Stimulated activated CD8-positive, alpha-beta memory T cell treated with anti-CD3 and anti-CD28 coated beads, Interleukin-2, amount 100 ng/mL, for 48 hours (primary cell): ENCODE results near the gene SYT13.

ENCODE experiments used
- DNase-seq, 2 donors: peaks; one replicate each; pipeline ENCODE4 v3.0.0-alpha.2; 2020; ENCODE audit warnings: low read depth in 2 of 2

The SYT13 gene, protein sequence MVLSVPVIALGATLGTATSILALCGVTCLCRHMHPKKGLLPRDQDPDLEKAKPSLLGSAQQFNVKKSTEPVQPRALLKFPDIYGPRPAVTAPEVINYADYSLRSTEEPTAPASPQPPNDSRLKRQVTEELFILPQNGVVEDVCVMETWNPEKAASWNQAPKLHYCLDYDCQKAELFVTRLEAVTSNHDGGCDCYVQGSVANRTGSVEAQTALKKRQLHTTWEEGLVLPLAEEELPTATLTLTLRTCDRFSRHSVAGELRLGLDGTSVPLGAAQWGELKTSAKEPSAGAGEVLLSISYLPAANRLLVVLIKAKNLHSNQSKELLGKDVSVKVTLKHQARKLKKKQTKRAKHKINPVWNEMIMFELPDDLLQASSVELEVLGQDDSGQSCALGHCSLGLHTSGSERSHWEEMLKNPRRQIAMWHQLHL

DNA sequence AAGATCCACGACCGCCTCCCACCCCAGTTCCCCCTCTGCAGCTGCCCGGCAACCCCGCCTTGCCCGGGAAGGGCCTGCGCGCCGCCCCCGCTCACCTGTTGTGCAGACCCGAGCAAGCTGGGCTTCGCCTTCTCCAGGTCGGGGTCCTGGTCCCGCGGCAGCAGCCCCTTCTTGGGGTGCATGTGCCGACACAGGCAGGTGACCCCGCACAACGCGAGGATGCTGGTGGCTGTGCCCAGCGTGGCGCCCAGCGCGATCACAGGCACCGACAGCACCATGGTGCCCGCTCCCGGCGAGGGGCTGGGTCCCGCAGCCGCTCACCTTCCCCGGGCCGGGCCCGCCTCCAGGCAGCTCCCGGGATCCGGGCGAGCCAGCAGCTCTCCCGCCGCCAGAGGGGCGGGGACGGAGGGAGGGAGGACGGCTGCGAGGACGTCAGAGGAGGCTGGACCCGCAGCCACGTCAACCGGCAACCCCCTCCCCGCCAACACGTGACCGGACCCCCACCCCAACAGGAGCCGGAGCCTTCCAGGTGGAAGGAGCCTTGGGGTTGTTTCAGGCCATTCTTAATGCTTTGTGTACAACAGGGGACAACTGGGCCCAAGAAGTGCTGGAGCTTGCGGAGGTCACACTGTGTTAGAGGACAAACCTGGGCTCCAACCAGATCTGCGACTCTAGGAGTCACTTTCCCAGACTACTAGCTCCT lies at the start of gene SYT13:
SYT13 (minus strand) TSS at position 412 of the 703 bp plus-strand sequence; CDS start at position 278, 134 bp downstream.
- no peak for DNase-seq

DNA sequence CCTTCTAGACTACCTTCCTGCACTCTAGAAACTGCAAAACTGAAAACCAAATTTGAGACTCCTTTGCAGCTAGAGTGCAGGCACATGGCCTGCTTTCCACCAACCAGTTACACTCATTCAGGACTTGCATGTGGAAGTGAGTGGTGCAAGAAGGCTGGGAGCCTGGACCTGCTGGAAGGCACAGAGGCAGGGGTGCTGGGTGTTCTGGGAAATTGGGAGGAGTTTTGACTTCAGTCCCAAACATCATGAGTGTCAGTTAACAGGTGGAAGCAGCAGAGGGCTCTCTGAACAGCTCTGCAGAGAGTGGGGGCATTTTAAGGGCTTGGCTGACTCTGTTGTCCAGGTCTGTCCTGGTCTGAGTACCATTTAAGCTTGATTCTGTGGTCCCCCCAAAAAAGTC lies 49.3 kb upstream of the SYT13 start:
- DNase-seq: no peak

DNA sequence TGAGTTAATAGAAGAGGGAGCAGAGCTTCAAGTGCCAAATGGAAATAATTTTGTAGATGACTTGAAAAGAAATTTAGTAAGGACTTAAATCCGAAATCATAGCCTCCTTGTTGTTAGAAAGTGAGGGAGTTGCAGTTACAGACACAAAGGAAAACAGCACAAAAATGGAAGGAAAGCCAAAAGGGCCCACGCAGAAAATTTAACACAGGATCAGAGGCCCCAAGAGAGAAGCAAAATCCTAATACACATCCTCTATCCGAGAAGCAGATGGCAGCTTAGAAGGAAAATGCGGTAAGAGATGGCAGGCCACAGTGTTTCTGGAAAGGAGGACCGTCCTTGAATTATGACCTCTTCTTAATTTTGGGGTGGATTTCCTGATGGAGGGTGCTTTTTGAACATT lies 48.7 kb upstream of the SYT13 start:
- no peak for DNase-seq

DNA sequence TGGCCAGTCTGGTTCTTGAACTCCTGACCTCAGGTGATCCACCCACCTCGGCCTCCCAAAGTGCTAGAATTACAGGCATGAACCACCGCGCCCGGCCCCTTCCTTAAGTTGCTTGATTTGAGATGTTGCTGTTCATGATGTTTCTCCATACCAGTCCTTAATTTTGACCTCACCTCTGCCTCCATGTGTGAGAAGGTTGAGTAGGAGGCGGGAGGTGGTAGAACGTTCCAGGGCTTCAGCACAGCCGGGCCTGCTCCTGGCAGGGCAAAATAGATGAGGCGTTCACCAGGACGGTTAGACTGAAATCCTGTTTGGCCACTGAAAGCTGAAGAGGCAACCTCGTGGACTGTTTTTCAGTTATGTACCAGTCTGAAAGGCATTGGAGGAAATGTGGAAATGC lies 48.3 kb upstream of the SYT13 start:
- DNase-seq: no peak

DNA sequence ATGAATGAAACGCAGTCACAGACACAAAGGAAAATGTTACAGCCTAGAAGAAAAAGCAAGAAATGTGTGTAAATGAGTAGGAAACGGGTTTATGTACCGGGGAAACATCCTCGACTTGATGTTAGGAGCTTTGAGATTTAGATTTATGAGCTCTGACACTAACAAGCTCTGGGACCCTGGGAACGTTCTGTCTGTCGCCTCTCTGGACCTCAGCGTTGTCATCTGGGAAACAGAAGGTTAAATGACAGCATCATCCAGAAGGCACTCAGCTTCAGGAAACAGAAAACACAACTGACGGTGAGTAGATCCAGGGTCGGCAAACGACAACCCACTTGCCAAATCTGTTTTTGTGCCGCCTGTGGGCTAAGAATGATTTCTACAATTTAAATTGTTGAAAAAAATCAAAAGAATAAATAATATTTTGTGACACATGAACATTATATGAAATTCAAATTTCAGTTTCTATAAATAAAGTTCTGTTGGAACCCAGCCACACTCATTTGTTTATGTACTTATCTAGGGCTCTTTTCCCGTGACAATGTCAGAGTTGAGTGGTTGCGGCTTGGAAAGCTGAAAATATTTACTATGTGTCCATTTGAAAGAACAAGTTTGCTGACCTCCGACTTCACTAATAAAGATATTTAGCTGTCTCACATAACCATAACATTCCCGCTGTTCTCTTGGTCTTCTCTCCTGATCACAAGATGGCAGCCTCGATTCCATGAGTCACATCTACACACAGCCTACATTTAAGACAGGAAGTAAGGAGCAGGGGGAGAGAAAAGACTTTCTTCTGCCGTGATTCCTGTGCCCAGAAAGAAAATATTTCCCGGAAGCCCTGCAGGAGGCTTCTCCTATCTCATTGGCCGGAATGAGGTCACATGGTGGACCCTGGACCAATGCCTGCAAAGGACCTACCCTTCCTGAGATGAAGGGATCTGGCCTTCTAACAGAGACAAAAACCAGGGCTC lies 47.1 kb upstream of the SYT13 start:
- no peak for DNase-seq

DNA sequence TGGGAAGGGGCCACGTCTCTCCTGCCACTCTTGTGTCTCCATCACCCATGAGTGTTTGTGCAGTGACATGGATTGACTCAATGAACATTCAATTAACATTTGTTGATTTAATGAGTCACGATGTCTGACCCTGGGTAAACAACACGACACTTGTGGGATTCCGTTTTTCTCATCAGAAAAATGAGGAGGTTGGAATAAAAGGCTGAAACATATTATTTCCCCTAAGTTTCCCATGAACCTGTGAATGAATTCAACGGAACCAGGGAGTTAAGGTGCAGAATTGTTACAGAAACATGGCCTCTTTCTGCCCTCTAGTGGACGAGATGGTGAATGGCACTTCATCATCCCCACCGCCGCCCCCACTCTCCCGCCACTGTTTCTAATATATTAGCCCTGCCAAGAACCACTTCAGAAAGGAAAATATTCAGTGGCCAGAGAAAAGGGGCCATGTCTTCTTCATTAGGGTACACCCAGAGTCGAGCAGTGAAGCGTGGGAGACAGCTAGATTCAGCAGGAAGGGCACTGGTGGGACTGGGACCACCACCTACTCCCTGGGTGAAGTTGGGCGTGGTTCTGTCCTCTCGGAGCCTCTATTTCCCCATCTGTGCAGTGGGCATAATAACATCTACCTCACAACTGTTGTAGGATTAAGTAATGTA lies 46.3 kb upstream of the SYT13 start:
- DNase-seq: peak in 1 of 2 donors; percentile 20

DNA sequence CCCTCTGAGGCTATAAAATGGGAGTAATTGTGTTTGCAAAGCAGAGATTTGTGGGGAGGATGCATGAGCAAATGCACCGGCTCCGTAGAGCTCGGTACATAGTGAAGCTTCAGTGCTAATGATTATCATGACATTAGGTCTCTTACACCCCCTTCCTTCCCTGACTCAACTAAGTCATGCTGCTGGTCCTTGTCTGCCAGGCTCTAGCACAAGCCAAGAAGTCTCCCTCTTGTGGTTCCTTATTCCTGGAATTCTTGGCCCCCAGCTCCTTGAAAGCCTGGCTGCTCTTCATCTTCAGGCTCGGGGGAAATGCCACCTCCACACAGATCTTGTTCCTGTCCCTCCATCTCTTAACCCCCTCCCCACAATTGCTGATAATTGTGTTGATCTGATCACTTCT lies 45.7 kb upstream of the SYT13 start:
- DNase-seq: no peak

DNA sequence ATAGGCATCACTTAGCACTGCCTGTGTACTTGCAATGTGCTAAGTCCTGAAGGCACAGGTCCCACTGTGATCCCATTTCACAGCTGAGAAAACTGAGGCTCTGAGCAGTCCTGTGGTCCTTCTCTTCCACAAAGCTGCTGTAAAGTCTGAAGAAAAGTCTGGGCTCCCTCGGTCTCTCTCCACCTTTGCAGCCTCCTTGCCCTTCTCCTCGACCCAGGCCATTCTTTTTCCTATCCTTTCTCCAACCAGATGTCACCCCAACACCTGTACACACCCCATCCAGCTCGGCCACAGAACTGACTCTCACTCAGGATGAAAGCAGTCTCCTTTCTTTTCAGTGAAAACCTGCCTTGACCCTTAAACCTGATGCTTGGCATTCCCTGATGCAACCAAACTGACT lies 42.6 kb upstream of the SYT13 start:
- DNase-seq: no peak

DNA sequence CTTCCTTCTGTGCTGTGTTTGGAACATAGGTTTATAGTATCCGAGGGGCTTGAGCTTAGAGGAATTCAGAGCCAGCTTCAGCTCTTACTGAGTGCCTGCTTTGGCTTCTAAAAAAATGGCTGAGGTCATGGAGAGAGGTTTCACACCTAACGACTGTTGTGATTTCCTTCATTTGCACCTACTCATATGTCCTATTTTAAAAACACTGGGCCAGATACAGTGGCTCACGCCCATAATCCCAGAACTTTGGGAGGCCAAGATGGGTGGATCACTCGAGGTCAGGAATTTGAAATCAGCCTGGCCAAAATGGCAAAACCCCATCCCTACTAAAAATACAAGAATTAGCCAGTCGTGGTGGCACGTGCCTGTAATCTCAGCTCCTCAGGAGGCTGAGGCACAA lies 38.3 kb upstream of the SYT13 start:
- DNase-seq: no peak

DNA sequence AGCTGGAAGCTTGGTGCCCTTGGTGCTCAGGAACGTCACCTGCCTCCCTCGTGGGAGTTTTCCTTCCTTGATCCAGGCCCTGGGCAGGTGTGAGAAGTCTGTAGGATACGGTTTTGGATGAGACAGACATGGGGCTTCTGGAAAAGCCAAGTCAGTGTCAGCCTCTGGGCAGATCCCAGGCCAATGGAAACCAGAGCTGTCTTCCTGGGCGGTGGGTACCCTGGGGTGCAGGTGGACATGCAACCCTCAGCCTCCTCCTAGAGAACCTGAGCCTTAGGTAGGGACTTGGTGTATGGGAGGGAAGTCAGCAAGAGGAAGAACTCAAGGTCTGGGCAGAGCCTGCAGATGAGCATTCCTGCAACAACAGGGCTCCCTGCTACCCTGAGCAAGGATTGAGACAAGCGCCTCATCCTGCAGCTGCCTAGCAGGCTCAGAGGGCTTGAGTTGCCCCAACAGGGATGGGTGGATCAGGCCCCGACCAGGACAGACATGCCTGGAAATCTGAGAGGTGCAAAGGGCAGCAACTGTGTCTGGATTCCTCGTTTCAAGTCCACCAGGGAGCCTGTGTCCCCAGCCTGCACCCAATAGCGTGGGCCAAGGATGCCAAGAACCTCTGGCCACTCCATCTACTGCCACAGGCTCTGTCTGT lies 37.6 kb upstream of the SYT13 start:
- no peak for DNase-seq

DNA sequence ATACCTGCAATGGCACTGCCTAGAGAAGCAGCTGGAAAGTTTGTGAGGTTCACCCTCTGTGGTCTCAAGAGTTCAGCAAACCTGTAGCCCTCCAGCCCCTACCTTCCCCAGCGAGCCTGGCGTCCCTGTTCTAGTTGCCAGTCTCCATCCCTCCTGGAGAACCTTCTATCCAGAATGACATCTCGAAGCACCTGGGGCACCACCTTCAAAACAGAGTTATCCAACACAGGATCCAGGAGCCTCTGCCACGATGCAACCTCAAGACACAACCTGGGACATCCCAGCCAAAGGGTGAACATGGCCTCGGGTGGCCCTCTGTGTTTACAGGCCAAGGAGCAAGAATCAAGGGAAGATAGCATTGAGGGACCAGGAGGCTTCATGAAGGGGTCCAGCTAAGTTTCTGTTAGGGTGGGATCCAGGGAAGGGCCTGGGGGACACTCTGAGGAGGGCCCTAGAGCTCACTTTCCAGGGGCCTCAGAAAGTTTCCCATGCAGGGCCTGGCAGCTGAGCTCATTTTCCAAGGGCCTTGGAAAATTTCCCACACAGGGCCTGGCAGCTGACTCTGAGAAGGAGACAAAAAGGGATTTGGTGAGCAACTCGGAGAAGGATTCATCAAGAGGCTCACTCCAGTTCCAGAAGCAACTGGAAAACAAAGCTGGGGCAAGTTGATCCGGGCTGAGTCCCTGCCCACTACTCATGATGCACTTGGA lies 36.9 kb upstream of the SYT13 start:
- DNase-seq: no peak

DNA sequence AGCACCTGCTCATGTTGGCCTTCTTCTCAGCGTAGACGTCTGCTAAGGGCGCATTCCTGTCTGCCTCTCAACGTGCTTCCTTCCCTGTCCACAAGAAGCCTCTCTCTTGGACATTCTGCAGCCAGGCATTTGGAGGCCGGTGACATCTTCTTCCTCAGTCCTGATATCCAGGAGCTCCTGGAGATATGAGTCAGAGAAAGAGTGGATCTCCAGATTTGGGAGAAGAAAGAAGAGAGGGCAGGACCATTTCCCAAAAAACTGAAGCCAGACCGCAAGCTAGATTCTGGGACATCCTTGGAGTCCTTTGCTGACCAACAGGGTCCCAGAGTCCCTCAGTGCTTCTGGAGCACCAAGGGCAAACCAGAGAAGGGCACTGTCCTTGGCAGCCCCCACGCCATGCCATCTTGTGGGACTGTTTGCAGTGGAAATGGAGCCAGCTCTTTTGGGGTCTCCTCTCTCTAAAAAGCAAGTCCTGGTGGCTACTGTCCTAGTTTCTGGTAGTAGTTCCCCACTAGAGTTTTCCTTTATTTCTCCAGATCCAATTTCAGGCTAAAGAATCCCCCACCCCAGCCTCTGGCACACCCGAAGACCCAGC lies 36.1 kb upstream of the SYT13 start:
- DNase-seq: no peak

DNA sequence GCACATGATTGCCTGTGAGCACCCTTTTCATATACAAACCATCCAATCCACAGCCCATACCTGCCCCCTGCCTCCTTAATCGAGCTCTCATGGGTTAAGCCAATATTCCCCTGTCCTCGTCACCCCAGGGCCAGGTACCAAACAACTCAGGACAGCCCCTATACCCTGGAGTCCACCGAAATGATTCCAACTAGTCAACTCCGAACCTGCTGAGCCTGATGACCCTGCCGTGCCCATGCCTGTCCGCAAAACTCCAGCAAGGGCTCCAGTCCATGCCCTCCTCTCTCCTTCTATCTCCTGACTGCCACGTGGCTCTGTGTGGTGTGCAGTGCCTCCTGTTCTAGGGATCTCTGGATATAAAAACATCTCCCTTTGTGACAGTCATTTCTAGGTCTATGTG lies 35.5 kb upstream of the SYT13 start:
- no peak for DNase-seq

DNA sequence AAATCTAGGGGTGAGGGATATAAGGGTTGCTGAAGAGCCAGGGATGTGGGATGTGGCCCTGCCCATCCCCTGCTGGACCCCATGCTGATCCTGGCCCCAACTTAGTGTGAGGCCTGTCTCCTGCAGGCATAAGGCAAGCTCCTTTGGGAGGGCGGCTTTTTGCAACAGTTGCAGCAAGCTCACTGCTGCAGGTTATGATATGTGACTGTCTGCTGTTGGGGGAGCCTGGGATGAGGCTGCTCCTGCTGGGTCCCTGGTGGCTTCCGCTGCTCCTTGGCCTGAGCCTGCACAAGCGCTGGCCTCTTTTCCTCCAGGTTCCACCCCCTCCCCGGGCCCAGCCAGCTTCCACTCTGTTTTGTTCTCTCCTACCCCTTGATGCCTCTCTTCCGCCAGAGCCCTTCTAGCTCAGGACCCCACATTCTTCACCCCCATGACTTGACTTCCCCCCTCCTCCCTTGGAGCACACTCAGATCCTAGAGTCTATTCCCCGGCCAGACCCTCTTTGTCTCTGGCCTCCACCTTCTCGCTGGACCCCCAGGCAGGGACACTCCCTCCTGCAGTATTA lies 35.0 kb upstream of the SYT13 start:
- DNase-seq: no peak

DNA sequence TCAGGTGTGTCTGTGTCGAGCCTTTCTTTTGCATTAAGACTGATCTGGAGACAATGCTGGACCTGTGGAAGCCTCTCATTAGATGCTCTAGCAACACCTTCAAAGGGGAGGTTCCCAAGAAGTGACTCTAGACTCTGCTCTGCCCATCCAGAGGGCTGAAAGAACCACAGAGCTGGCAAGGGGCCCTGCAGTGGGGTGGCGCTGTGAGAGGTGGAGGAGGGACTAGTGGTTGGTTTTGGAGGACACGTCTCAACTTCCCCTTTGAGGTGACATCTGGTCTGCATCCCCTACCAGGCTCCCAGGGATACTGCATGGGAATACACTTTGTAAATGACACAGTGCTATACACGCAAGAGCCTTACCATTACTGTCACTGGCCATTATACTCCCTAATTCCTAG lies 34.2 kb upstream of the SYT13 start:
- DNase-seq: no peak

DNA sequence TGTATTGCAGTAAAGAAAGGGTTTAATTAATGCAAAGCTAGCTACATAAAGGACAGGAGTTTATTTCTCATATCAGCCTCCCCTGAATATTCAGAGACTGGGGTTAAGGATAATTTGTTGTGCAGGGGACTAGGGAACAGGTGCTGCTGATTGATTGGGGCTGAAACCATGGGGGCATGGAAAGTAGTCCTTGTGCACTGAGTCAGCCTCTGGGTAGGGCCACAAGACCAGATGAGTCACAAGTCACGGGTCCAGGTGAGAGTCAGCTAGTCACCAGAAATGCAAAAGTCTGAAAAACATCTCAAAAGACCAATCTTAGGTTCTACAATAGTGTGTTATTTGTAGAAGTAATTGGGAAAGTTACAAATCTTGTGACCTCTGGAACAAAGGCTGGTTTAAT lies 32.9 kb upstream of the SYT13 start:
- no peak for DNase-seq

DNA sequence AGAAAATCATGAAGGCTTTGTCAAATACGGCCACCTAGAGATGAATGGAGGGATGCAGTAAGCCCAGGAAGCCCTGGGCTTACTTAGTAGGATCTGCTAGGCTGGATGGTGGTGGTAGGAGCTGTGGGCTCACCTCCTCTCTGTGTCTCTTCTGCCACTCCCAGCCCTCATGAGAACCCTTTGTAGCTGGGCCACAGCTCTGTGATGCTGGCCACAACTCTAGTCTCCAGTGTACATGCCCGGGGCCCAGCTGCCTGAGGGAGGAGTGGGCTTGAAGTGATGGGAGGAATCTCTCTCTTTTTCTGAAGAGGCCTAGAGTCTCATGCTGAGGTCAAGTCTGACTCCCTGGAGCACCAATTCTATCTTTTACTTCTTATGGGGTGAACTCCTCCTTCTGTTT lies 32.4 kb upstream of the SYT13 start:
- no peak for DNase-seq

DNA sequence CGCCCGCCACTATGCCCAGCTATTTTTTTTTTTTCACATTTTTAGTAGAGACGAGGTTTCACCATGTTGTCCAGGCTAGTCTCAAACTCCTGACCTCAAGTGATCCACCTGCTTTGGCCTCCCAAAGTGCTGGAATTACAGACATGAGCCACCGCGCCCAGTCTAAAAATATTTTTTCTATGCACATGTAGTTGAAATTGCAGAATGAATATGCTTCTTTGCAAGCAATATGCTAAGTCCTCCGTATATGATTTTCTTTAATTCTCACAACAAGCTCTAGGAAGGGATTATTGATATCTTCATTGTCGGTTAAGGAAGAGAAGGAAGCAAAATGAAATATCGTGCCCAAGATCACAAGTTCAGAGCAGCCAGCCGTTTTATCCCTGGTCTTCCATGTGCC lies 30.1 kb upstream of the SYT13 start:
- no peak for DNase-seq

DNA sequence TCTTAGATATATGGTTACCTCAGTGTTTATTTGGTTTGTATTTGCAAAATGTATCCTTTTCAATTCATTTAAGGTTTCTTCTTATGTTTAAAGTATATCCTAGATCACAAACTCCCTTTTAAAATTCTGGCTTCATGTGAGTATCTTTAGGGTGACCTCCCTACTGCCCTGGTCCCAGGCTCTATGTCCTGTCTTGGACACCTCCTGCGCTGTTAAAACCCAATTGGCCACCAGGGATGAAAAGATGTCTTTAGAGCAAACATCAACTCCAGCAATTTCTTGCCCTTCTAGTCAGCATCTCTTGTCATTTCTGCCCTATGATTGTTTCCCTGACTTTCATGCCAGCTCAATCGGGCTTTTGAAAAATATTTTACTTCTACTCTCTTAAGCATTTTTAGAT lies 28.8 kb upstream of the SYT13 start:
- no peak for DNase-seq
